Right lobe of liver (tissue), 4 donors: ENCODE results near the gene CAMSAP2.

Experiments
- CTCF ChIP-seq, 4 donors: fragments of 200-600 bp in 3 of 4; fragments of 450-650 bp in 1 of 4; IDR thresholded peaks; one replicate each; pipeline versions ENCODE4 v1.5.1 to v1.8.0; 2016 to 2022; ENCODE audit warnings: antibody characterized with exemption in 4 of 4, mild to moderate bottlenecking in 2 of 4
- POLR2A ChIP-seq: fragments of 450-650 bp; IDR thresholded peaks from one replicate; pipeline ENCODE4 v1.6.1; 2017; ENCODE audit warnings: antibody characterized with exemption, mild to moderate bottlenecking
- donor health status: DM: no; HTN: no; CAD: no.
- donor health status: DM: no; HTN: no; CAD: no.
- donor health status: DM: no; HTN: yes; CAD: no.

DNA sequence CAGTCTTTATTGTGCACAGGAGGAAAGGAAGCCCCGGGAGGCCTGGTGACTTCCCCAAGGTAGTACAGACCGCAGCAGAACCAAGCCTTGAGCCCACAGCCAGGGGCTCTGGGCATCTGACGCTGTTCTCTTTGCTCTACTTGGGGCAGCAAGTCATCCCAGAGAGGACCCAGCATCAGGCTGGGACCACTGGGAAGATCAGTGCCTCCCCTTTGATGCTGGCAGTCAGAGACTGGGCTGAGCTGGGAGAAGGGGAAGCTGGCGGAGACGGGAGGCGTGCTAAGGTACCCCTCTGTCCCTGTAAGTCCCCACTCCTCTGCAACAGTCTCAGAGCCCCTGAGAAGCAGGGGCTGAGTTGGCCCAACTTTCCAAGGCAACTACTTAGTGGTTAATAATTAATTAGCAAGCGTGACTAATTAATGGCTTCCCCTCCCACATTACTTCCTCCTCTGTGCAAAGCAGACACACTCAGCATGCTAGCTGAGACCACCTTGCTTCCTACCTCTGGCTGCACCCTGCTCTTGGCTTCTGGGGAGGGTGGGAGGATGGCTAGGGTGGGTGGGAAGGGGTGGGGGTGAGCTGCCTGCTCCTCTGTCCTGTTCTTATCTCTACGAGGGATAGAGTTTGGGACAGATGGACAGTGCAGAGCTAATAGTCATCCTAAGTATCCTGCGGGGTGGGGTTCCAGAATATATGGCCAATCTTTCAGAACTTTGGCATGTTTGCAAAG lies 157.3 kb downstream of the CAMSAP2 start:
- TF ChIP-seq CTCF (IDR thresholded peaks at IDR 0.05) (no peak), POLR2A (no peak)
